Esophagus muscularis mucosa (tissue), 4 donors: ENCODE results near the gene PHOX2B. TPM values are rescaled to one million over a fixed set of nuclear protein-coding genes. Genes with fewer than 3 reads are reported as not detected.

ENCODE experiments used
- DNase-seq: peaks from one replicate; pipeline ENCODE4 v3.0.0-alpha.2; 2017; ENCODE audit errors: extremely low spot score
- H3K27ac ChIP-seq, 4 donors: fragments of 200-600 bp; sonication (generic); replicated peaks in 1 of 4; 1 replicate in 3 of 4; 2 replicates in 1 of 4; pipeline ENCODE4 v1.5.1; 2016 to 2019; ENCODE audit warnings: mild to moderate bottlenecking in 1 of 4
- H3K27me3 ChIP-seq, 4 donors: fragments of 200-600 bp; sonication (generic); one replicate each; pipeline versions ENCODE4 v1.5.1 to v1.6.0; 2016 to 2019
- H3K36me3 ChIP-seq, 4 donors: fragments of 200-600 bp; sonication (generic); one replicate each; pipeline ENCODE4 v1.5.1; 2016 to 2019
- H3K4me1 ChIP-seq, 4 donors: fragments of 200-600 bp; sonication (generic); one replicate each; pipeline ENCODE4 v1.5.1; 2016 to 2019
- H3K4me3 ChIP-seq, 4 donors: fragments of 200-600 bp; sonication (generic); 1 replicate in 2 of 4; 2 replicates in 2 of 4; pipeline ENCODE4 v1.5.1; 2016 to 2019; ENCODE audit warnings: mild to moderate bottlenecking in 4 of 4, moderate library complexity in 1 of 4
- H3K9me3 ChIP-seq, 4 donors: fragments of 200-600 bp; sonication (generic); 1 replicate in 3 of 4; 2 replicates in 1 of 4; pipeline ENCODE4 v1.5.1; 2016 to 2019
- EP300 ChIP-seq: sonication (generic); formaldehyde crosslinking; IDR thresholded peaks from one replicate; pipeline ENCODE4 v1.6.1; 2017; ENCODE audit warnings: antibody characterized with exemption
- POLR2A ChIP-seq: fragments of 450-650 bp; IDR thresholded peaks from one replicate; pipeline ENCODE4 v1.6.1; 2017; ENCODE audit warnings: antibody characterized with exemption, moderate library complexity, mild to moderate bottlenecking, low read depth
- POLR2AphosphoS5 ChIP-seq, 2 donors: sonication (generic); formaldehyde crosslinking; IDR thresholded peaks; one replicate each; pipeline ENCODE4 v1.6.1; 2017; ENCODE audit warnings: antibody characterized with exemption in 2 of 2
- WGBS: methylation state at CpG from one replicate; pipeline ENCODE4 v1.1.5; 2018; 5-methylcytosine and 5-hydroxymethylcytosine counted together
- intact Hi-C: fragments of 100-400 bp; cut with DNase I; formaldehyde crosslinking; loops from one replicate; pipeline ENCODE4 v1.15.1; 2023
- small RNA-seq, 3 donors: library from RNA; depleted of rRNA; stranded (forward); fragments of <200 nt; gene quantifications; one replicate each; pipeline ENCODE3, GENCODE V24; 2016
- total RNA-seq, 4 donors: library from RNA; depleted of rRNA; stranded (reverse); fragments of >200 nt; gene quantifications; one replicate each; pipeline versions ENCODE4 v1.1.0 to v1.2.1, GENCODE V29; 2016
- TF ChIP-seq, protein P1 (sequence below), 3 experiments: fragments of 200-600 bp in 2 of 3; fragments of 450-650 bp in 1 of 3; sonication (generic) in 2 of 3; IDR thresholded peaks; one replicate each; pipeline ENCODE4 v1.5.1; 2017 to 2019; ENCODE audit warnings: antibody characterized with exemption in 3 of 3, mild to moderate bottlenecking in 2 of 3, moderate library complexity in 1 of 3

PHOX2B gene
- total RNA-seq, 4 donors from 2014 or later, result 0.19 to 3.0 (median 0.66) TPM; not detected in 1

DNA sequence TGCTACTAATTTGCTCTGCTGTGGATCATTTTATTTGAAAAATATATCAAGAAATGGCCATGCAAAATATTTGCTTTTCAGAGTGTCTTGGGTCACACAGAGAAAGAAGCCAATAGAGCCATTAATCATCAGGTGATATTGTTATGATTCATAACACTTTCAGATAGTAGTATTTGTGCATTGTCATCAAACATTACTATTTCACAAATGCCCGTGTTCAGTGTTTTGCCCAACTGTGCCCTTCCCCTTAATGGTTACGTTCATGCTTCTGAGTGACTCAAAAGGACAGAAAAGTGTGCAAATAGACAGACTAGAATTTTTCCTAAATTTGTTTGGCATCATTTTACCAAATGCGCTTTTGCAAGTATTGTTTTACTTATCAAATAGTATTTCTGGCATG lies 46.5 kb downstream of the PHOX2B start:
- Histone ChIP-seq H3K36me3 (peaks cover 7 to 26% (median 16%) of the 10 kb centered on the region in 4 donors), H3K27me3 (no peaks in the 10 kb centered on the region), H3K4me3 (no peak overlapping the region), H3K9me3 (no peaks in the 10 kb centered on the region), H3K27ac (no peak overlapping the region), H3K4me1 (no peaks in the 10 kb centered on the region)
- WGBS, result 89% methylated on average over 3 of the region's 3 CpGs
- TF ChIP-seq, protein P1, sequence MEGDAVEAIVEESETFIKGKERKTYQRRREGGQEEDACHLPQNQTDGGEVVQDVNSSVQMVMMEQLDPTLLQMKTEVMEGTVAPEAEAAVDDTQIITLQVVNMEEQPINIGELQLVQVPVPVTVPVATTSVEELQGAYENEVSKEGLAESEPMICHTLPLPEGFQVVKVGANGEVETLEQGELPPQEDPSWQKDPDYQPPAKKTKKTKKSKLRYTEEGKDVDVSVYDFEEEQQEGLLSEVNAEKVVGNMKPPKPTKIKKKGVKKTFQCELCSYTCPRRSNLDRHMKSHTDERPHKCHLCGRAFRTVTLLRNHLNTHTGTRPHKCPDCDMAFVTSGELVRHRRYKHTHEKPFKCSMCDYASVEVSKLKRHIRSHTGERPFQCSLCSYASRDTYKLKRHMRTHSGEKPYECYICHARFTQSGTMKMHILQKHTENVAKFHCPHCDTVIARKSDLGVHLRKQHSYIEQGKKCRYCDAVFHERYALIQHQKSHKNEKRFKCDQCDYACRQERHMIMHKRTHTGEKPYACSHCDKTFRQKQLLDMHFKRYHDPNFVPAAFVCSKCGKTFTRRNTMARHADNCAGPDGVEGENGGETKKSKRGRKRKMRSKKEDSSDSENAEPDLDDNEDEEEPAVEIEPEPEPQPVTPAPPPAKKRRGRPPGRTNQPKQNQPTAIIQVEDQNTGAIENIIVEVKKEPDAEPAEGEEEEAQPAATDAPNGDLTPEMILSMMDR (IDR thresholded peaks at IDR 0.05), result no peak
- TF ChIP-seq EP300, result no peak
- no peak for TF ChIP-seq POLR2AphosphoS5 (IDR thresholded peaks at IDR 0.05)
- no peak for TF ChIP-seq POLR2A
- intact Hi-C loops, result no loop called here
- no peak for DNase-seq

DNA sequence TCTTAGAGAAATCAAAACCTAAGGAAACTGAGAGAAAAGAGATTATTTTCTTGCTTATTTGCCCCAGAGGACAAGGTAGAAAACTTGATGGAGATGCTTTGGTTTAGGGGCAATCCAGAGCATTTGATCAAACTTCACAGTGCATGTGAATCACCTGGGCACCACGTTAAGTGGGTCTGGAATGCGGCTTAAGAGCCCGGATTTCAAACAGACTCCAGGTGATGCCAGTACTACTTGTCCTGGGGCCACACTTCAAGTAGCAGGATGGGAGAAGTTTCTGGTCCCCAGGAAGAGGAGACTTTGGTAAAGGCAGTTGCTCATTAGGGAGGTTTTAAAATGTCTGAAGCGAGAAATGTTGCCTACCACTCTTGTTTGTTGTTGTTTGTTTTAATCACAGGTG lies 51.8 kb downstream of the PHOX2B start:
- H3K4me3 ChIP-seq, result no peak overlapping the region
- no peak overlapping the region for H3K27ac ChIP-seq
- peaks cover 7 to 68% (median 24%) of the 10 kb centered on the region in 4 donors for H3K36me3 ChIP-seq
- H3K9me3 ChIP-seq, result no peaks in the 10 kb centered on the region
- no peak for DNase-seq
- H3K4me1 ChIP-seq, result no peaks in the 10 kb centered on the region
- no peaks in the 10 kb centered on the region for H3K27me3 ChIP-seq
- WGBS, result 79% methylated on average over 4 of the region's 4 CpGs
- TF ChIP-seq POLR2AphosphoS5 (IDR thresholded peaks at IDR 0.05) (no peak), EP300 (no peak), POLR2A (no peak)
- TF ChIP-seq, protein P1 (IDR thresholded peaks at IDR 0.05), result no peak
- intact Hi-C loops, result no loop called here

DNA sequence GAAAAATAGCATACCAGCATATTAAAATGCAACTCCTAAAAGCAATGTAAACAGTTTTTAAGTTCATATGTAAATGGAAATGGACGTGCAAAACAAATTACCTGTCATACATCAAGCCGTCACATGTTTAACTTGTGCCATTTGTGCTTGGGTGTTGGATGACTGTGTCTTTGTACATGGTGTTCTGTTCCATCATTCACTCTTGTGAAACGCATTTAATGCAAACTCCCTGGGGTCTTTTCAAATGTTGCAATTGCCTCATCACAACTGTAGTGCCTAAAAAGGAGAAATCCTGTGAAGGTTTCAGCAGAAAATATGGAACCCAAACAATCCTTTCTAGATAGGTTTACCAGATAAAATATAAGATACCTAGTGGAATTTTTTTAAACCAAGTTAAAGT lies 52.4 kb downstream of the PHOX2B start:
- no peaks in the 10 kb centered on the region for H3K4me1 ChIP-seq
- H3K36me3 ChIP-seq, result peaks cover 7 to 74% (median 28%) of the 10 kb centered on the region in 4 donors
- WGBS, result 76% methylated on average over 3 of the region's 3 CpGs
- no peak overlapping the region for H3K4me3 ChIP-seq
- intact Hi-C loops, result no loop called here
- H3K27ac ChIP-seq, result no peak overlapping the region
- DNase-seq, result no peak
- no peaks in the 10 kb centered on the region for H3K9me3 ChIP-seq
- TF ChIP-seq EP300 (no peak), POLR2A (no peak), POLR2AphosphoS5 (IDR thresholded peaks at IDR 0.05) (no peak)
- TF ChIP-seq, protein P1 (IDR thresholded peaks at IDR 0.05), result no peak
- H3K27me3 ChIP-seq, result no peaks in the 10 kb centered on the region

Small RNA genes lying within 50 kb of the gene (small RNA-seq; reads per million reads assigned to genes)
- 0 reads per million in 3 donors for gene RNU1-49P

Other genes with a start within 250 kb of the PHOX2B start
- gene LIMCH1, start 210.6 kb downstream of the PHOX2B start, total RNA-seq, result 100 to 1,000 TPM in 1 of 4 donors, 10 to 100 TPM in 3; 49.0 to 101 (median 72.1) TPM
- 10 to 100 TPM; 15.4 to 34.8 (median 26.3) TPM for gene TMEM33, start 186.7 kb upstream of the PHOX2B start, total RNA-seq
- under 1 TPM; under 0.01 to 0.29 (median 0.18) TPM for gene DCAF4L1, start 233.0 kb upstream of the PHOX2B start, total RNA-seq
- 10 to 100 TPM; 32.4 to 45.4 (median 34.7) TPM for gene SLC30A9, start 241.8 kb upstream of the PHOX2B start, total RNA-seq